ENCODE measurements around the gene ZDHHC4.

ZDHHC4 gene

GRCh38 chr7:6615723-6616555 lies 38.7 kb downstream of the ZDHHC4 start (continued):
- TF ChIP-seq ELK4 (IDR thresholded peaks at IDR 0.05; ENCODE audit: borderline replicate concordance, low read depth, low read length) = no peak
- TF ChIP-seq ZNF692 (tag by site-specific recombination; IDR thresholded peaks at IDR 0.05) = no peak
- peak; percentile 81 for TF ChIP-seq ZNF335 (tag by site-specific recombination; conservative IDR thresholded peaks at IDR 0.05)
- TF ChIP-seq ZFP3 (tag by site-specific recombination; IDR thresholded peaks at IDR 0.05; ENCODE audit: low read depth) = no peak

GRCh38 chr7:6616854-6617643 lies 39.8 kb downstream of the ZDHHC4 start:
- no peak for TF ChIP-seq ZBTB6 (tag by site-specific recombination; IDR thresholded peaks at IDR 0.05)
- TF ChIP-seq ZBTB21 (tag by site-specific recombination; IDR thresholded peaks at IDR 0.05) = no peak
- TF ChIP-seq ZNF707 (tag by site-specific recombination; IDR thresholded peaks at IDR 0.05) = no peak
- TF ChIP-seq GLIS2 (tag by site-specific recombination; IDR thresholded peaks at IDR 0.05) = no peak
- TF ChIP-seq GLI2 (tag by site-specific recombination; IDR thresholded peaks at IDR 0.05; ENCODE audit: borderline replicate concordance, low read depth) = no peak
- no peak for TF ChIP-seq YY2 (tag by site-specific recombination; IDR thresholded peaks at IDR 0.05)
- no peak for TF ChIP-seq ZNF488 (tag by site-specific recombination; IDR thresholded peaks at IDR 0.05)
- no peak for TF ChIP-seq SP3 (tag by site-specific recombination; IDR thresholded peaks at IDR 0.05)
- POLR2A ChIA-PET = interaction anchor here (0.5 to 0.7 kb wide), 3 partner anchors 18 to 28 kb away, joined by 3 to 6 read pairs (median 3); no protein-coding TSS in a partner anchor
- Histone ChIP-seq H3K36me3 (ENCODE audit: control insufficient read depth in 2 of 2, insufficient read depth in 1 of 2, low read length in 2 of 2) (peaks cover 6 to 22% of the 10 kb centered on the region in 2 experiments; a peak in 2 of 3 replicates), H3K9me3 (ENCODE audit: control insufficient read depth, insufficient read depth, low read depth, low read length) (no peaks in the 10 kb centered on the region), H3K4me3 (ENCODE audit: low read depth, low read length) (no peak overlapping the region), H3K27ac (ENCODE audit: extremely low read depth, low read depth, low read length) (no peak overlapping the region), H3K4me1 (ENCODE audit: control insufficient read depth, insufficient read depth, low read length) (no peaks in the 10 kb centered on the region)
- CTCF ChIA-PET = no interaction called here

- Histone ChIP-seq H3K4me3 (ENCODE audit: low read depth, low read length) (no peak overlapping the region), H3K36me3 (ENCODE audit: control insufficient read depth in 2 of 2, insufficient read depth in 1 of 2, low read length in 2 of 2) (peaks cover 6 to 36% of the 10 kb centered on the region in 2 experiments; a peak in 2 of 3 replicates), H3K27ac (ENCODE audit: extremely low read depth, low read depth, low read length) (no peak overlapping the region), H3K9me3 (ENCODE audit: control insufficient read depth, insufficient read depth, low read depth, low read length) (no peaks in the 10 kb centered on the region), H3K4me1 (ENCODE audit: control insufficient read depth, insufficient read depth, low read length) (no peaks in the 10 kb centered on the region)
- TF ChIP-seq PRDM4 (tag by site-specific recombination; IDR thresholded peaks at IDR 0.05) (no peak), ZNF24 (tag by site-specific recombination; IDR thresholded peaks at IDR 0.05) (no peak), ZNF214 (tag by site-specific recombination; IDR thresholded peaks at IDR 0.05; ENCODE audit: borderline replicate concordance) (no peak), ZNF239 (tag by site-specific recombination; IDR thresholded peaks at IDR 0.05) (no peak), EGR2 (tag by site-specific recombination; IDR thresholded peaks at IDR 0.05; ENCODE audit: low read depth) (no peak), ZNF768 (tag by site-specific recombination; IDR thresholded peaks at IDR 0.05) (no peak), ZNF366 (tag by site-specific recombination; conservative IDR thresholded peaks at IDR 0.05) (no peak), ZNF48 (tag by site-specific recombination; IDR thresholded peaks at IDR 0.05) (no peak)
- ChIA-PET CTCF (interaction anchor here (0.6 kb wide), 1 partner anchor 60 kb away, joined by 3 read pairs; no protein-coding TSS in a partner anchor), POLR2A (no interaction called here)
Observed at GRCh38 chr7:6618621-6619020, 41.4 kb downstream of the ZDHHC4 start.

Measured in HEK293 (cell line).